SH-SY5Y (cell line): ENCODE results near the gene FNBP1L.
A peak's percentile ranks its signal among the peaks of the same experiment; 100 is the strongest.

ENCODE experiments used
- GATA2 ChIP-seq: IDR thresholded peaks from 2 replicates; pipeline ENCODE4 v1.6.1; 2011; ENCODE audit warnings: mild to moderate bottlenecking, low read depth, low read length
- GATA3 ChIP-seq: IDR thresholded peaks from 2 replicates; pipeline ENCODE4 v1.6.1; 2011; ENCODE audit warnings: low read depth, mild to moderate bottlenecking, low read length, moderate library complexity

Gene FNBP1L

GRCh38 chr1:93531193-93531592 lies 83.3 kb downstream of the FNBP1L start:
- TF ChIP-seq GATA2 (peak; percentile 71), GATA3 (0 out of 2 replicates have a peak, but pooled peaks have one; percentile 48)

GRCh38 chr1:93532780-93533378 lies 85.0 kb downstream of the FNBP1L start:
- TF ChIP-seq GATA3 (no peak), GATA2 (no peak)

GRCh38 chr1:93533677-93534076 lies 85.8 kb downstream of the FNBP1L start:
- no peak for TF ChIP-seq GATA2
- TF ChIP-seq GATA3, result no peak

- TF ChIP-seq GATA3, result no peak
- no peak for TF ChIP-seq GATA2
These were observed 89.5 kb downstream of the FNBP1L start for GRCh38 chr1:93537396-93537795.

GRCh38 chr1:93537924-93538323 lies 90.0 kb downstream of the FNBP1L start:
- TF ChIP-seq GATA2 (no peak), GATA3 (no peak)

- no peak for TF ChIP-seq GATA3
- no peak for TF ChIP-seq GATA2
These were observed 93.1 kb downstream of the FNBP1L start for GRCh38 chr1:93541045-93541444.

GRCh38 chr1:93542398-93542797 lies 94.5 kb downstream of the FNBP1L start:
- TF ChIP-seq GATA2 (no peak), GATA3 (no peak)

- TF ChIP-seq GATA3, result no peak
- no peak for TF ChIP-seq GATA2
These were observed 98.4 kb downstream of the FNBP1L start for GRCh38 chr1:93546162-93546863.

GRCh38 chr1:93549131-93549530 lies 101.2 kb downstream of the FNBP1L start:
- TF ChIP-seq GATA3, result no peak
- TF ChIP-seq GATA2, result no peak

GRCh38 chr1:93549811-93550210 lies 101.9 kb downstream of the FNBP1L start:
- TF ChIP-seq GATA2 (no peak), GATA3 (no peak)

GRCh38 chr1:93552741-93553455 lies 105.0 kb downstream of the FNBP1L start:
- TF ChIP-seq GATA2, result no peak
- TF ChIP-seq GATA3, result no peak

- TF ChIP-seq GATA2 (no peak), GATA3 (peak; percentile 36; the same call in 1 of the 2 replicates)
These were observed 107.3 kb downstream of the FNBP1L start for GRCh38 chr1:93554883-93555872.

- TF ChIP-seq GATA3, result no peak
- no peak for TF ChIP-seq GATA2
These were observed 108.4 kb downstream of the FNBP1L start for GRCh38 chr1:93556291-93556690.
